ENCODE data around the gene KLHL17.
"Not testable (repeated sequence)": the region's sequence is repeated elsewhere in the genome, so short reads cannot be mapped to it uniquely, and the experiment has no call there.

- TF ChIP-seq CTCF, POLR2A (IDR thresholded peaks at IDR 0.05): not testable (repeated sequence)
Measured at GRCh38 chr1:991275-991674, 30.9 kb downstream of the KLHL17 start.
